ENCODE measurements around the gene ABTB2.

The ABTB2 gene

DNA sequence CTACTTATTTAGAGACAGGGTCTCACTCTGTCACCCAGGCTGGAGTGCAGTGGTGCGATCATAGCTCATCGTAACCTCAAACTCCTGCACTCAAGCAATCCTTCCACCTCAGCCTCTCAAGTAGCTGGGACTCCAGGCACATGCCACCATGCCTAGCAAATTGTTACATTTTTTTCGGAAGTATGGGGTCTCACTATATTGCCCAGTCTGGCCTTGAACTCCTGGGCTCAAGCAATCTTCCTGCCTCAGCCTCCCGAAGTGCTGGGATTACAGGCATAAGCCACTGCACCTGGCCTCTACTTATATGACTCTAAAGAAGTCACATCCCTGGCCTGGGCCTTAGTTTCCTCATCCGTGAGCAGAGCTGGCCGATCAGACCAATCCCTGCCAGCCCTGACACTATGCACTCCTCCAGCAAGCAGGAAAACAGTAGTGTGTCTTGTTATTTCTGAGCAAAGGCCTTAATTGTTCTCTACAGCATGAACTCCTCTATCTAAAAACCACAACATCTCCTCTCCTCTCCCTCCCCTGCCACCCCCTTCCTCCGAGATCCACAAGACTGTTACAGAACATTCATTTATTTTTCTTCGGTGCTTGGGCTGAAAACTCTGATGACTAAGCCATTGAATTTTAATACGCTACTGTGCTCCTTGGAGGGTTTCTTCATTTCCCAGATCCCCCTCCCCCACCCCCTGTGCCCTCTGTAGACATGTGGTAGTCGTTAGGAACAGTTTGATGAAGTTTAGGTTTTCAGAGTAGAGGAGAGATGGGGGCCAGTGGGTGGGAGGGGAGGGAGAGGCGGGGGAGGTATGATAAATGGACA lies 91.5 kb downstream of the ABTB2 start:
- Histone ChIP-seq H3K36me3 (ENCODE audit: control insufficient read depth, insufficient read depth, low read length) (no peaks in the 10 kb centered on the region), H3K27me3 (replicated peaks; ENCODE audit: control insufficient read depth, insufficient read depth, low read length) (no peaks in the 10 kb centered on the region), H3K4me3 (replicated peaks; ENCODE audit: low read depth, low read length) (no peak overlapping the region)
- no peak for DNase-seq (ENCODE audit: extremely low read depth, insufficient read length)
- TF ChIP-seq, protein P1, sequence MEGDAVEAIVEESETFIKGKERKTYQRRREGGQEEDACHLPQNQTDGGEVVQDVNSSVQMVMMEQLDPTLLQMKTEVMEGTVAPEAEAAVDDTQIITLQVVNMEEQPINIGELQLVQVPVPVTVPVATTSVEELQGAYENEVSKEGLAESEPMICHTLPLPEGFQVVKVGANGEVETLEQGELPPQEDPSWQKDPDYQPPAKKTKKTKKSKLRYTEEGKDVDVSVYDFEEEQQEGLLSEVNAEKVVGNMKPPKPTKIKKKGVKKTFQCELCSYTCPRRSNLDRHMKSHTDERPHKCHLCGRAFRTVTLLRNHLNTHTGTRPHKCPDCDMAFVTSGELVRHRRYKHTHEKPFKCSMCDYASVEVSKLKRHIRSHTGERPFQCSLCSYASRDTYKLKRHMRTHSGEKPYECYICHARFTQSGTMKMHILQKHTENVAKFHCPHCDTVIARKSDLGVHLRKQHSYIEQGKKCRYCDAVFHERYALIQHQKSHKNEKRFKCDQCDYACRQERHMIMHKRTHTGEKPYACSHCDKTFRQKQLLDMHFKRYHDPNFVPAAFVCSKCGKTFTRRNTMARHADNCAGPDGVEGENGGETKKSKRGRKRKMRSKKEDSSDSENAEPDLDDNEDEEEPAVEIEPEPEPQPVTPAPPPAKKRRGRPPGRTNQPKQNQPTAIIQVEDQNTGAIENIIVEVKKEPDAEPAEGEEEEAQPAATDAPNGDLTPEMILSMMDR (IDR thresholded peaks at IDR 0.05; ENCODE audit: insufficient read depth, low read length, poor library complexity, severe bottlenecking): no peak

DNA sequence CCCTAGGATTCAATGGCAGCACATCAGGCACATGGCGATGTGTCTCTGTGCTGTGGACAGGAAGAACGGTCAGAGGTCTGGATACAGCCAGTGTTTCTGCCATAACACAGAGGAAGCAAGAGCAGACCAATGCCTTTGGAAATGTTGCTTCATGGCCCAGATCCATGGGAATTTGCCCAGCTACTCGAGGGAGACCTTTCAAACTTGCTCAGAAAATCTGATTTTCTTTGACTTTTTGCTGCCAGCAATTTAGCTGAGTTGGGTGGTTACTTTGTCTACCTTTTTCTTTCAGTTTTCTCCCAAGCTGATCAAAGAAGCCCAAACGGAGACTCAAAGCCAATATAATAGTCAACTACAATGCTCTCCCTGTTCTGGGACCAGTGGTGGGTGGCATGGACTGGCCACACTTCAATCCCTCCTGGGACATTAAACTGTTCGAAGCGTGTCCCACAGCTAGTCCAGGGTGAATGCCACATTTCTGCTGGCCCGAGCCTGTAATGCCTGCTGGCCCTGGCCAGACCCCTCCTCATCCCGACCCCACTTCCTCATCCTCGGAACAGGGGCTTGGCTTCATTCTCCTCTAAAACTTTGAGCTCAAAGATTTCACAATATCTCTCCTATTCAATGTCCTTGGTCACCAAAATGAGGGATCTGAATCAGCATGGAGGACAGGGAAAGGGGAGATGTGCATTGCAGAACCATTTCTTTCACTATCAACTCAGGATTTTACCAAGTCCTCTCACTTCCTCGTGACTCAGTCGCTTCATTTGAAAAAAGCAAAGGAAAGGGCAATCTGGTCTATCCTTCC lies 93.3 kb downstream of the ABTB2 start:
- TF ChIP-seq, protein P1 (IDR thresholded peaks at IDR 0.05; ENCODE audit: insufficient read depth, low read length, poor library complexity, severe bottlenecking): no peak
- no peak for DNase-seq (ENCODE audit: extremely low read depth, insufficient read length)
- H3K27me3 ChIP-seq (replicated peaks; ENCODE audit: control insufficient read depth, insufficient read depth, low read length): no peaks in the 10 kb centered on the region
- no peaks in the 10 kb centered on the region for H3K36me3 ChIP-seq (ENCODE audit: control insufficient read depth, insufficient read depth, low read length)
- H3K4me3 ChIP-seq (replicated peaks; ENCODE audit: low read depth, low read length): no peak overlapping the region

DNA sequence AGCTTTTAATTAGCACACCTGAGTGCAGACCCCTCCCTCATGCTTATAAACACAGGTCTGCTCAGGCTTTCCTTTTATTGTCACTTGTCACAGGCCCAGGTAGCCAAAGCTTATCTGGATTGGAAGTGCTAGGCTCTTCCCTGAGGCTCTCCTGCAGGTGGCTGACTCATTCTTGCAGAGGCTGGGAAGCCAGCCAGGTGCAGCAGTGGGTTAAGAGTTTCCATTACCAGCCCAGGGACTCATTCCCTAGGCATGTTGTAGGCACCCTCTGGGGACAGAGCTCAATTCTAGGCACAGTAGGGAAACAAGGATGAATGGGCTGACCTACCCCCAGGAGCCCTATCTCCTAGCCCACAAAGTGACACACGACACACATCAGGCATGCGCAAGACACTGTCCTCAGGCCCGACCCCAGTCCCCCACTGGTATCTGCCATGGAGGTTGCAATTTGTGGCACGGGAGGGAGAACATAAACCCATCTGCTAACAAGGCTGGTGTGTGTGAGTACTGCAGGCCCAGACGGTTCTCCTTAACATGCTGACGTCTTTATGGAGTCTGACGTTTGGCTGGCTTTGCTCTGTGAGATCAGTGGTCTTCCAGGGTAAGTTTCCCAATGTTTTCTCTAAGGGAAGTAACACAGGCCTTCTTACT lies 94.2 kb downstream of the ABTB2 start:
- H3K4me3 ChIP-seq (replicated peaks; ENCODE audit: low read depth, low read length): no peak overlapping the region
- no peaks in the 10 kb centered on the region for H3K27me3 ChIP-seq (replicated peaks; ENCODE audit: control insufficient read depth, insufficient read depth, low read length)
- H3K36me3 ChIP-seq (ENCODE audit: control insufficient read depth, insufficient read depth, low read length): no peaks in the 10 kb centered on the region
- TF ChIP-seq, protein P1 (IDR thresholded peaks at IDR 0.05; ENCODE audit: insufficient read depth, low read length, poor library complexity, severe bottlenecking): no peak
- DNase-seq (ENCODE audit: extremely low read depth, insufficient read length): no peak

DNA sequence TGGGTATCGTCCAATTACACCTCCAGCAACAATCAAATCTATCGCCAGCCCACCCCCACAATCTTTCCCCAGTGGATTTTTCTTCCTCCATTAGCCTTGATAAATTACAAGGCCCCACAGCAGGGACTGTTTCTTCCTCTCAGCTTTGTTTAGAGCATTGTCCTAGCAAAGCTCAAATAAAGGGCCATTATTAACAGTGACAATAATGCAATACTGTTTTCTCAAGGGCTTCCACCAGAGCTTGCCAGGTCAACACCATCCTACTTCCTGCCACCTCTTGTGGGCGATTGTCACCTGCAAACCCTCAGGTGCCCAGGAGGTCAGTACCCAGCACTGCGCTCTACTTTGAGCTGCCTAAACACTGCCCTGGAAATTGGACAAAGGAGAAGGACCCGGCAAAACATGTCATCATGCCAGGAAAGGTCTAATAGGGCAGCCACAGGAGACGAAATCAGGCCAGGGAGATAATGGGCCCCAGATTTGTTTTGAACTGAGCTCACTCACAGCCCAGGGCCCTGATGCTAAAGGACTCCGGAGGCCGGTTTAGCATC lies 95.2 kb downstream of the ABTB2 start:
- no peak for DNase-seq (ENCODE audit: extremely low read depth, insufficient read length)
- H3K36me3 ChIP-seq (ENCODE audit: control insufficient read depth, insufficient read depth, low read length): no peaks in the 10 kb centered on the region
- TF ChIP-seq, protein P1 (IDR thresholded peaks at IDR 0.05; ENCODE audit: insufficient read depth, low read length, poor library complexity, severe bottlenecking): no peak
- no peaks in the 10 kb centered on the region for H3K27me3 ChIP-seq (replicated peaks; ENCODE audit: control insufficient read depth, insufficient read depth, low read length)
- no peak overlapping the region for H3K4me3 ChIP-seq (replicated peaks; ENCODE audit: low read depth, low read length)

DNA sequence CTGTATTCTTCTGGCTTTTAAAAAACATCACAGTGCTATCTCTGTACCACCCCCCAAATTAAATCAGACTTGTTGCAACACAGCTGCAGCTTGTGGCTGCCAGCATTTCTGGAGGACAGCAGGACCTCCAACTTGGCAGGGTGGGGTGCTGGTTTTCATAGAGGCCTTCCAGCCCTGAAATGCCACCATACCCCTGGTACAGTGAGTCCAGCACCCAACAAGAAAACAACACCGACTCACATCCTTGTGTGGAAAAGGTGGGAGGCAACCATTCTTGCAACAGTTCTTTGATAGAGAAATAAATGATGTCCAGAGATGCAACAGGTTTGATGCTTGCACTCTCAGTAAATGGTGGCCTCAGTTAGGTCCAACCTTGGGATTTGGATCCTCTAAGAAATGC lies 96.0 kb downstream of the ABTB2 start:
- H3K4me3 ChIP-seq (replicated peaks; ENCODE audit: low read depth, low read length): no peak overlapping the region
- no peak for DNase-seq (ENCODE audit: extremely low read depth, insufficient read length)
- H3K27me3 ChIP-seq (replicated peaks; ENCODE audit: control insufficient read depth, insufficient read depth, low read length): no peaks in the 10 kb centered on the region
- TF ChIP-seq, protein P1 (IDR thresholded peaks at IDR 0.05; ENCODE audit: insufficient read depth, low read length, poor library complexity, severe bottlenecking): no peak
- no peaks in the 10 kb centered on the region for H3K36me3 ChIP-seq (ENCODE audit: control insufficient read depth, insufficient read depth, low read length)

Measured in GM06990 (cell line).